NT2/D1 (cell line): Measurements from ENCODE around the gene LRTM2.

Experiments
- SUZ12 ChIP-seq: IDR thresholded peaks from 2 replicates; pipeline ENCODE4 v1.6.1; 2011; ENCODE audit not compliant: insufficient read length, insufficient read depth; ENCODE audit errors: extremely low read depth
- YY1 ChIP-seq: IDR thresholded peaks from 2 replicates; pipeline ENCODE4 v1.6.1; 2011; ENCODE audit not compliant: insufficient read length, insufficient read depth
- ZNF274 ChIP-seq: IDR thresholded peaks from 2 replicates; pipeline ENCODE4 v1.6.1; 2011; ENCODE audit warnings: mild to moderate bottlenecking, low read depth, low read length

- no peak for TF ChIP-seq YY1
- TF ChIP-seq SUZ12 = no peak
- TF ChIP-seq ZNF274 = no peak
Measured at GRCh38 chr12:1885599-1886245, 65.4 kb downstream of the LRTM2 start.
